Stomach (tissue), 4 donors: Measurements from ENCODE around the gene MBD3L2B.

Experiments used
- EP300 ChIP-seq: sonication (generic); formaldehyde crosslinking; IDR thresholded peaks from one replicate; pipeline ENCODE4 v1.6.1; 2017; ENCODE audit warnings: antibody characterized with exemption
- POLR2AphosphoS5 ChIP-seq, 3 donors: sonication (generic); formaldehyde crosslinking; IDR thresholded peaks; one replicate each; pipeline ENCODE4 v1.6.1; 2016; ENCODE audit warnings: antibody characterized with exemption in 3 of 3

GRCh38 chr19:6970443-6970842 lies 50.8 kb downstream of the MBD3L2B start:
- no peak for TF ChIP-seq POLR2AphosphoS5 (IDR thresholded peaks at IDR 0.05)
- no peak for TF ChIP-seq EP300
